ENCODE data around the gene C22orf15.

DNA sequence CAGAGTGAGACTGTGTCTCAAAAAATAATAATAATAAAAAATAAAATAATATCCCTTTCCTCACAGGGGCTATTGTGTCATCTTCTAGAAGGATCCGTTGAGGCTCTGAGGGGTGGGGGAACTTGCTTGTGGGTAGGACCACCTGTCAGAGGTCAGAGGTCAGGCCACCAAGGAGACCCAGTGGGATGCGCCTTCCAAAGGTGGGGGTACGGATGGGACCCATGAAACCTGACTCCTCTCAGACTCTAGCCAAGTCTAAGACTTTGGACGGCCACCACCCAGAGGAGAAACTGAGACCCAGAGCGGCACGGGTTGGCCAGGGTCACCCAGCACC, 9.5 kb downstream of the C22orf15 start:
- TF ChIP-seq, protein P1, sequence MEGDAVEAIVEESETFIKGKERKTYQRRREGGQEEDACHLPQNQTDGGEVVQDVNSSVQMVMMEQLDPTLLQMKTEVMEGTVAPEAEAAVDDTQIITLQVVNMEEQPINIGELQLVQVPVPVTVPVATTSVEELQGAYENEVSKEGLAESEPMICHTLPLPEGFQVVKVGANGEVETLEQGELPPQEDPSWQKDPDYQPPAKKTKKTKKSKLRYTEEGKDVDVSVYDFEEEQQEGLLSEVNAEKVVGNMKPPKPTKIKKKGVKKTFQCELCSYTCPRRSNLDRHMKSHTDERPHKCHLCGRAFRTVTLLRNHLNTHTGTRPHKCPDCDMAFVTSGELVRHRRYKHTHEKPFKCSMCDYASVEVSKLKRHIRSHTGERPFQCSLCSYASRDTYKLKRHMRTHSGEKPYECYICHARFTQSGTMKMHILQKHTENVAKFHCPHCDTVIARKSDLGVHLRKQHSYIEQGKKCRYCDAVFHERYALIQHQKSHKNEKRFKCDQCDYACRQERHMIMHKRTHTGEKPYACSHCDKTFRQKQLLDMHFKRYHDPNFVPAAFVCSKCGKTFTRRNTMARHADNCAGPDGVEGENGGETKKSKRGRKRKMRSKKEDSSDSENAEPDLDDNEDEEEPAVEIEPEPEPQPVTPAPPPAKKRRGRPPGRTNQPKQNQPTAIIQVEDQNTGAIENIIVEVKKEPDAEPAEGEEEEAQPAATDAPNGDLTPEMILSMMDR (conservative IDR thresholded peaks at IDR 0.05; ENCODE audit: low read depth, low read length), result no peak
- TF ChIP-seq EZH2 (IDR thresholded peaks at IDR 0.05; ENCODE audit: borderline replicate concordance, low read depth, low read length, poor library complexity, severe bottlenecking), result no peak
